ENCODE data around the gene CRB1. TPM values are rescaled to one million over a fixed set of nuclear protein-coding genes. Genes with fewer than 3 reads are reported as not detected.

CRB1 gene
- total and polyA plus RNA-seq, 2 of the 8 experiments (the other 6 are each of a cell fraction or from before 2014, with no cell fraction given): 0.03 TPM; not detected in 1

- Histone ChIP-seq H3K4me2 (ENCODE audit: insufficient read depth in 1 of 2, low read depth in 2 of 2, low read length in 2 of 2) (no peak overlapping the region), H2BK12ac (ENCODE audit: low read depth, low read length) (no peak overlapping the region), H2BK20ac (ENCODE audit: low read length) (no peak overlapping the region), H2AK5ac (ENCODE audit: low read depth, low read length) (no peak overlapping the region), H3K23ac (ENCODE audit: insufficient read length) (no peak overlapping the region), H2BK5ac (ENCODE audit: low read depth, low read length) (no peak overlapping the region), H3K4ac (replicated peaks; ENCODE audit: insufficient read length, low read depth, low read length) (no peak overlapping the region), H2BK120ac (replicated peaks; ENCODE audit: low read depth, low read length) (no peak overlapping the region), H3K4me3 (ENCODE audit: extremely low read depth in 1 of 4, insufficient read depth in 2 of 4, low read depth in 3 of 4, low read length in 4 of 4) (no peak overlapping the region), H3K4me1 (replicated peaks in 1 of 4; ENCODE audit: control insufficient read depth in 3 of 4, insufficient read depth in 4 of 4, low read length in 3 of 4) (no peaks in the 10 kb centered on the region), H4K8ac (ENCODE audit: extremely low read depth, insufficient read depth, low read length) (no peak overlapping the region), H4K20me1 (replicated peaks in 1 of 2; ENCODE audit: control insufficient read depth in 1 of 2, insufficient read depth in 2 of 2, low read length in 2 of 2) (no peaks in the 10 kb centered on the region), H4K91ac (replicated peaks; ENCODE audit: insufficient read length, low read length) (no peak overlapping the region), H3K27ac (ENCODE audit: low read depth, low read length) (no peak overlapping the region), H3K9me3 (ENCODE audit: insufficient read depth in 2 of 2, low read depth in 1 of 2, low read length in 1 of 2) (no peaks in the 10 kb centered on the region), H3K14ac (ENCODE audit: insufficient read length) (no peak overlapping the region), H2AFZ (ENCODE audit: low read length) (no peak overlapping the region), H4K5ac (ENCODE audit: insufficient read length, low read depth, low read length) (no peak overlapping the region), H3K18ac (ENCODE audit: extremely low read depth, low read length) (no peak overlapping the region), H2BK15ac (ENCODE audit: low read length) (no peak overlapping the region), H3K36me3 (ENCODE audit: control insufficient read depth in 2 of 4, insufficient read depth in 4 of 4, low read length in 3 of 4) (no peaks in the 10 kb centered on the region), H3K27me3 (replicated peaks in 1 of 4; ENCODE audit: control insufficient read depth in 3 of 4, extremely low read depth in 1 of 4, insufficient read depth in 3 of 4, low read length in 3 of 4) (no peaks in the 10 kb centered on the region), H3K56ac (replicated peaks; ENCODE audit: insufficient read length, low read depth, low read length) (no peak overlapping the region), H3K9ac (replicated peaks in 1 of 4; ENCODE audit: extremely low read depth in 1 of 4, low read depth in 3 of 4, low read length in 3 of 4) (no peak overlapping the region), H3K79me1 (ENCODE audit: low read depth, low read length) (no peaks in the 10 kb centered on the region), H3K23me2 (ENCODE audit: low read depth, low read length) (no peaks in the 10 kb centered on the region), H3K79me2 (ENCODE audit: control insufficient read depth in 1 of 2, insufficient read depth in 2 of 2, low read length in 2 of 2) (no peaks in the 10 kb centered on the region)
- ChIA-PET POLR2A (ENCODE audit: partially characterized antibody) (no interaction called here), CTCF (ENCODE audit: partially characterized antibody) (interaction anchor here (0.8 to 1.8 kb wide), 3 partner anchors 9 to 159 kb away, joined by 3 to 12 read pairs (median 6); no protein-coding TSS in a partner anchor)
- FAIRE-seq (no peak), DNase-seq (ENCODE audit: low read depth in 1 of 2, low spot score in 2 of 2) (no peak)
- WGBS, 2 experiments (ENCODE audit: extremely low coverage in 1 of 2, insufficient coverage in 1 of 2, insufficient read length in 1 of 2, insufficient replicate concordance in 2 of 2, low coverage in 1 of 2, low lambda C conversion rate in 2 of 2, missing lambda C conversion rate in 1 of 2): 81% methylated on average over 9 of the region's 9 CpGs; no CpG with 5 or more reads in 1 of the 2 experiments
- TF ChIP-seq KDM1A (IDR thresholded peaks at IDR 0.05; ENCODE audit: borderline replicate concordance, low read length) (no peak), TCF12 (IDR thresholded peaks at IDR 0.05; ENCODE audit: low read depth, low read length) (no peak), YY1 (IDR thresholded peaks at IDR 0.05; ENCODE audit: low read depth, low read length) (no peak), EZH2 (IDR thresholded peaks at IDR 0.05; ENCODE audit: low read depth, low read length, severe bottlenecking) (no peak), MAFK (IDR thresholded peaks at IDR 0.05; ENCODE audit: low read depth, low read length) (no peak), EGR1 (IDR thresholded peaks at IDR 0.05; ENCODE audit: borderline replicate concordance, low read depth, low read length) (no peak), SP4 (IDR thresholded peaks at IDR 0.05; ENCODE audit: low read length) (no peak), CEBPB (IDR thresholded peaks at IDR 0.05; ENCODE audit: low read depth, low read length) (no peak), SRF (IDR thresholded peaks at IDR 0.05; ENCODE audit: low read depth, low read length) (no peak), HDAC2 (IDR thresholded peaks at IDR 0.05; ENCODE audit: borderline replicate concordance in 1 of 2, low read depth in 2 of 2, low read length in 2 of 2) (no peak), TBP (IDR thresholded peaks at IDR 0.05; ENCODE audit: low read depth, low read length) (no peak), SIN3A (conservative IDR thresholded peaks at IDR 0.05 in 1 of 2, IDR thresholded peaks at IDR 0.05 in 1 of 2; ENCODE audit: low read depth in 1 of 2, low read length in 2 of 2) (no peak), JUND (IDR thresholded peaks at IDR 0.05; ENCODE audit: low read length) (no peak)
Measured at GRCh38 chr1:197339106-197340060, 71.3 kb downstream of the CRB1 start.
